GM18951 (cell line): Measurements from ENCODE around the gene TAAR9.

ENCODE experiments used
- POLR2A ChIP-seq: IDR thresholded peaks from 4 replicates; pipeline ENCODE4 v1.6.1; 2011; ENCODE audit warnings: mild to moderate bottlenecking; ENCODE audit not compliant: insufficient read length, insufficient read depth; ENCODE audit errors: extremely low read depth
- in situ Hi-C: fragments of 300-500 bp; cut with MboI; formaldehyde crosslinking; loops from one replicate; pipeline ENCODE4 v1.12.0; 2022; ENCODE audit warnings: low sequenced_read_pairs, mixed read lengths, inconsistent platforms; ENCODE audit not compliant: unreplicated experiment

The TAAR9 gene, protein sequence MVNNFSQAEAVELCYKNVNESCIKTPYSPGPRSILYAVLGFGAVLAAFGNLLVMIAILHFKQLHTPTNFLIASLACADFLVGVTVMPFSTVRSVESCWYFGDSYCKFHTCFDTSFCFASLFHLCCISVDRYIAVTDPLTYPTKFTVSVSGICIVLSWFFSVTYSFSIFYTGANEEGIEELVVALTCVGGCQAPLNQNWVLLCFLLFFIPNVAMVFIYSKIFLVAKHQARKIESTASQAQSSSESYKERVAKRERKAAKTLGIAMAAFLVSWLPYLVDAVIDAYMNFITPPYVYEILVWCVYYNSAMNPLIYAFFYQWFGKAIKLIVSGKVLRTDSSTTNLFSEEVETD

DNA sequence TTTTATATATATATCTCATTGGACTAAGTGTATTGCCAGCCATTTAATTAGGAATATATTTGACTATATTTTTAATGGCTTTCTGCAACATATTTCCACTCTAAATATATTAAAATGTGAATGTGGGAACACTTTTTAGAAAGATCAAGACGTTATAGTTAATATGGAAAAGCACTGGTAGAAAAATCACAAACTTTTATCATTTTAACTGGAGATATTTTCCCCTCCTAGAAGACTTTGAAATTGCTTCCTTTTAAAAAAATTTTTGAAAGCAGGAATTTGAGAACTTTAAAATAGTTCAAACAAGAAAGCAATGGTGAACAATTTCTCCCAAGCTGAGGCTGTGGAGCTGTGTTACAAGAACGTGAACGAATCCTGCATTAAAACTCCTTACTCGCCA lies at the start of gene TAAR9:
Gene TAAR9 (plus strand): TSS at position 301 of the 400 bp plus-strand sequence. CDS start 13 bp downstream, at position 314.
- TF ChIP-seq POLR2A = no peak
- in situ Hi-C loops = loop anchor here (10.0 kb wide), 1 partner anchor 227 kb away; no protein-coding TSS in a partner anchor

DNA sequence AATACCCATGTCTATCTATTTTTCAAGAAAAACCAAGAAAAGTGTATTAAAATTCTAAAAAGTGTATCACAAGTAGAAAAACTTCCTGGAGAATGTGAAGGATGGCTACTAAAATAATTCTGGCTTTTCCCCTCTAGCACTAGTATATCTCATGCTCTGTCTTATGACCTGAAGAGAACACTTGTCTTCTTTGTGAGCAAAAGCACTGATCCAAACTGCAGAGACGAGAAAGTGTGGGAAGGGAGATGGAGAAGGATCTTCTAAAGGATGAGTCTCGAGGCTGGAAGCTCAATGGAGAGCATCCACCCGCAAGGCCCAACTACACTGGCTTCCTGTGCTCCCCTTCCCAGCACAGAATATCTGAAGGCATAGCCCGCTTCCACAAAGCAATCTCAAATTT lies 48.7 kb upstream of the TAAR9 start:
- no peak for TF ChIP-seq POLR2A
- in situ Hi-C loops = loop anchor here (10.0 kb wide), 1 partner anchor 195 kb away; no protein-coding TSS in a partner anchor

DNA sequence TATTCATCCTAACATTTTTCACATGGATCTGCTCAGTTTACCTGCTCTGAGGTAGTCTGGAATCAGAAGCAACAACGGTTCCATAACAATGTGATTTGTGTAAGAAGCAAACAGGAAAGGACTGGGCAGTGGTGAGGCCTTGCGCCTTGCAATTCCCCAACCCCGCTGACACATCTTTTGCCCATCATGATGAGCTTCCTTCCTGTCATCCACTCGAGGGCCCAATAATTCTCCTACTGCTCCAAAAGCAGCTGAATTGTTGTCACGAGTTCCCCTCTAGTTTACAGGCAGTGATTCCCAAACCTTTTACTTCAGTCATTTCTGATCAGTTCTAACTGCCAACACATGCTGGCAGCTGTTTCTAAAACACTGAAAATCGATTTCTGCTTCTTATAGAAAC lies 48.1 kb upstream of the TAAR9 start:
- in situ Hi-C loops = no loop called here
- no peak for TF ChIP-seq POLR2A

DNA sequence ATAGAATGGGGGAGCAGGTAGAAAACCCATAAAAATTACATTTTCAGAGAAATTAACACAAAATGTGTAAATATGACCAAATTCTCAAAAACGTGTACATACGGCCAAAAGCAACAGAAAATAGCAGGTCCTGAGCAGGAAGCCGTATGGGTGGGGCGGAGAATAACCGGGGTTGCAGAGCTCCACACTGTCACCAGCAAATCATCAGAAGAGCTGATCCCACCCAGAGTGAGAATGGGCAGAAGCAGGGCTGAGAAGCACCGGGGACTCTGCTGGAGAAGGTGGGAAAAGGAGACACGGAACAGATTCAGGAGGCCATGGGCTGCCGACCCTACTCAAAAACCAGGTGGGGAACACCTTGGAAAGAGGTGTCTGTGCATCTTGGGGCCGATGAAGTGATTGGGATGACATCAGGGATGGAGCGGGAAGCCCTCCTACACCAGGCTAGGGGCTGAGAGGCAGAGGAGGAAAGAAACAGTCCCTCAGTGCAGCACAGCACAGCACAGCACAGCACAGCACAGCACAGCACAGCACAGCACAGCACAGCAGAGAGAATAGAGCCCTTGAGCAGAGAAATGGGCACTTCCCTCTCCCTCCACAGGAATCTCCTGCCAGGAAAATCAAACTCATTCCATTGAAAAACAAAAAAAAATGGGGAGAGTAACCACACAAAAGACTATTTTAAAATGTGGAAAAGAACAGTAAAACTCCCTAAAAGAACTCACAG lies 47.4 kb upstream of the TAAR9 start:
- no peak for TF ChIP-seq POLR2A
- in situ Hi-C loops = no loop called here

DNA sequence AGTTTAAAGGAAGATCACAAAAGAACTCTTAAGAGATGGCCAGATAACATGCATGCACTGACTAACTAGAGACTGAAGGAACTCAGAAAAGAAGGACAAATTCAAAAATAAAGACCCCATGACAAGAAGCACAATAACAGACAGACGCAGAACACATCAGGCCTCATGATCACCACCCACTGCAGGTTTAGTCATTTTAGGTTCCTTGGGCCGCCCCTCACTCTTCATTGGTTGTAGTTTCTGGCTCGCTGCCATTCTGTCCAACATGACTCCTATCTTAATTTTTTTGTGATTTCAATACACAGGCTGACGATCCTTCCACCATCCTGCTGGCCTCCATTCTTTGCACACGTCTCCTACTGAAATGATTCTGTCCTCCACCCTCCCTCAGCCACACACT lies 46.8 kb upstream of the TAAR9 start:
- no peak for TF ChIP-seq POLR2A
- in situ Hi-C loops = no loop called here

DNA sequence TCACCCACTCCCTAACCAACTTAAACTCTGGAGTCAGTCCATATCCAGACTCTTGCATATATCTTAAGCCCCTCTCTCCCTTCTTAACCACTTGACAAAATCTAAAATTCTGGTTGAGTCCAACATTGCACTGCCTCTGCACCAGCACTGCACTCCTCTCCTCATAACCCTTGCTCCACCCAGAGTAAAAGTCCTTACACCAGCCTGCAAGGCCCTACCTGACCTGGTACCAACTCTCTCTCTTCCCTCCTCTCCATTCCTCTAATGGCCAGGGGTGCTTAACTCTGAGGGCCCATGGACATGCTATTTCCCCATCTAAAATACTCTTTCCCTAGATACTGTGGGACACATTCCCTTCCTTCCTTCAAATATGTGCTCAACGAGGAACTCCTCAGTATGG lies 46.2 kb upstream of the TAAR9 start:
- in situ Hi-C loops = no loop called here
- TF ChIP-seq POLR2A = no peak

DNA sequence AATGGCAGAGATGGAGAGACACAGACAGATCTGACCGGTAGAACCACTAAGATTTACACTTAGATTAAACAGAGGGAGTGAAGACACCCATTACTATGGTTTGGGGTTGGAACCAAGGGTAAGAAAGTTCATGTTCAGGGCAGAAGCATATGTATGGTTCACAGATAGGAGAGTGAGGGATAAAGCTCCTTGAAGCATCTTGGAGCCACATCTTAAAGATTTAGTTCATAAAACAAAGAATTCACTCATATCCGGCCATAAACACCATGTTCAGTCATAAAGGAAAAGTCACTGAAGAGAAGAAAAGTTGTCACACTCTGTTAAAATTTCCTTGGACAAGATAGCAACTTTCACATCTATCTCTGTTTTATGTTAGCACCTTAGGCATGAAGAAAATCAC lies 43.1 kb upstream of the TAAR9 start:
- in situ Hi-C loops = no loop called here
- no peak for TF ChIP-seq POLR2A

DNA sequence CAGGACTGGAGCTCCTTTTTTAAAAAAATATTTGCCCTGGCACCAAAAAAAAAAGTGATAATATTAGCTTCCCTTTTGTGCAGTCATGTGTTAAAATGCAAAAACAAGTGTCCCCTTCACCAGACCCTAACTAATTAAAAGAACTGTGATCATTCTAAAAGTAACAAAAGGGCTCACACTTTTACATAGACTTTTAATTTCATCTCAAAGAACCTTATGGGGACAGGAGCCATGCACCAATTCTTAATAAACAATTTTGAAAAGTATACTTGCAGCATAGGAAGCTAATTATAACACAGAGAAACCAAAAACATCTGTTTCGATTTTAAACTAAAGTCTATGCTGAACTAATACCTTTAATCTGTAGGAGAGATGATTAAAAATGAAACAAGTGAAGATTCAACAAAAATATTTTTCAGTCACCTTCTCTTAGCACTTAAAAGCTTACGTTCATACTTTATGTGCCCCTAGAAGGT lies 42.4 kb upstream of the TAAR9 start:
- in situ Hi-C loops = no loop called here
- TF ChIP-seq POLR2A = no peak

DNA sequence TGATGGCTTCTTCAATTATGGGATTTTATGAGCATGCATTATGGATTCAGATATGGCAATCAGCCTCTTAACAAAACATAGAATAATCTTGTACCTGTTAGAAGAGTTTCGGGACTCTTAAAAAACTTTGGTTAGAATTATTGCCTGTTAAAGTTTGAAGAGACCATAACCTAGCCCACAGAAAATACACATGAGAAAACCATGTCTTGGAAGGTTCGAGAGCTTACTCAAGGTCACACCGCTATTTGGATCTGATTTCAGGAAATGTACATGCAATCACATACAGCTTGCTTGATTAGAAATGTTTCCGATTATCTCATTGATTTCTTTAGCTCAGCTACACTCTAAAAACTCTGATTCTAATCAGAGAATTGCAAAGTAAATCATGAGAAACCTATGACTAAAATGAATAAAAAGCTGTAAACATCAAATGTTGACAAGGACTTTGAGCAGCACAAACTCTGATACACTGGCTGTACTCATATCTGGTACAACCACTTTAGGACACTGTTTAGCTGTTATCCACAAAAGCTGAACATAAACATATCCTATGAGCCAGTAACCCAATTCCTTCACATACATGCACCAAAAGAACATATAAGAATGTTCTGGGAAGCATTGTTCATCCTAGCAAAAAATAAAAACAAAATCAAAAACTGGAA lies 41.4 kb upstream of the TAAR9 start:
- in situ Hi-C loops = no loop called here
- no peak for TF ChIP-seq POLR2A

DNA sequence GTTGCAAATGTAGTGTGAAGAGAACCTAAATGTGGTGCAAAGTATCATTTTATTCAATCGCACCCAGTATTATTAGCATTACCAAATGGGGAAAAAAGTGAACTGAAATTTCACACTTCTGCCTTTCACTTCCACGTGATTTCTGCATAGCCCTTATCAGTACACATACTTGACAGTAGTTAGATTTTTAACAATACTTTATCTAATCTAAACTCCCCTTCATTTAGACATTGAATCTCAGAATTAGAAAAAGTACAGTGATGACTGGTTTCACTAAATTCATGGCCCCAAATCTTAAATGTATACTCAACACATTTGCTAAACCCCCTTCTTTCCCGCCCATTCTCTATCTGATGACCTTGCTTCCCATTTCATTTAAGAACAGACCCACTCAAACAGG lies 39.4 kb upstream of the TAAR9 start:
- no peak for TF ChIP-seq POLR2A

DNA sequence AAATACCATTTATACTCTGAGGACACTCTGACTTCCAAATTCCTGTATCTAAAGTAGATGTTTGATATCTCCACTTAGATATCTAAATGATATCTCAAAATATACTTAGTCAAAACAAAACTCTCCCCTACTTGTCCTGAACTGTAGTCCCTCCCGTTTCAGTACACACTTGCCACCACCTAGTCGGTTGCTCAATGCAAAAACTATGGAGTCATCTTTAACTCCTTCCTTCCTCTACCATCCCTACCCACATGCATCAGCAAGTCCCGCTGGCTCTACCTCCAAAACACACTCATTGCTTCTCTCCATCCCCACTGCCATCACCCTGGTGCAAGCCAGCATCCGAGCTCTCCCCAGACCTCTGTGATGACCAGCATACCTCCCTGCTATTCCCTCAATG lies 38.3 kb upstream of the TAAR9 start:
- no peak for TF ChIP-seq POLR2A
- in situ Hi-C loops = no loop called here

More for the DNA sequence above, 39.4 kb upstream of the TAAR9 start:
- in situ Hi-C loops = no loop called here

DNA sequence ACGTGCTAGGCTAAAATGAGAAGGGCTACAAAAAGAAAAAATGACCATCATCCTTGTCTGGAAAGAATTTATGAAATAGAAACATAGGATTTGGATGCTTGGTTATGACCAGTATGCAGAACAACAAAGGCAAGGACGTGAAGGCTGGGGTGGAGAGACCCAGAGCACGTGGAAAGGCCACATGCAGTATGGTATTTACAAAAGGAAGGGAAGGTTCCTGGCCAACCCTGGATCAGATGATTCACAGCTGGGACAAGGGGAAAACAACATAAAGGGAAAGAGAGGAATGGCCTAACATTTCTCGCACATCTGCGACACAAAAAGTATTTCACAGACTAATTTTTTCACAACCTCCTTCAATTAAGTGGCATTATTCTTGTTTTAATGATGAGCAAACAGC lies 33.3 kb upstream of the TAAR9 start:
- in situ Hi-C loops = no loop called here
- no peak for TF ChIP-seq POLR2A

DNA sequence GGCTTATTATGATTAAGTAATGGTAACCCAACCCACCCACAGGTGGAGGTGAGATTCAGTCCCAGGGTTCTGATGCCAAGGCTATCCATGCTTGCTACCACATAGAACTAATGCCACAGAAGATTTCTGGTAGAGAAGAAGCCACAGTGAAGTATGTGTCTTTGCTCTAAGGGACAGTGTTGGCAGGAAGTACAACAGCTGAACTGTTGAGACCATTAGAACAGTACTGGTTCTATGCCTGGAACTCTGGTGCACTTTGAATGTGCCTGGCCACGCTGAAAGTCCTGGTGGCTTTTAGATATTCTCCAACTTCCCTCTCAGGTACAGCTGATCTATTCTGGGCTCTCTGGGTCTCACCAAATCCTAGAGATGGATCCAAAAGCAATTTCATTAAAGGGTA lies 32.9 kb upstream of the TAAR9 start:
- no peak for TF ChIP-seq POLR2A
- in situ Hi-C loops = no loop called here

DNA sequence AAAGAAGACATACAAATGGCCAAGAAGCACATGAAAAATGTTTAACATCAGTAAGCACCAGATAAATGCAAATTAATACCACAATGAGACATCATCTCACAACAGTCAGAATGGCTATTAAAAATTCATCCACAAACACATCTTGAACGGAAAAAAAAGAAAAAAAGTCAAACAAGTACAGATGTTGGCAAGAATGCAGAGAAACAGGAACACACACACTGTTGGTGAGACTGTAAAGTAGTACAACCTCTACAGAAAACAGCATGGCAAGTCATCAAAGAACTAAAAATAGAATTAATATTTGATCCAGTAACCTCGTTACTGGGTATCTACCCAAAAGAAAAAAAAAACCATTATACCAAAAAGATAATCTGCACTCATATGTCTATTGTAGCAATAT lies 31.6 kb upstream of the TAAR9 start:
- in situ Hi-C loops = no loop called here
- no peak for TF ChIP-seq POLR2A
